Activated CD8-positive, alpha-beta memory T cell treated with anti-CD3 and anti-CD28 coated beads for 1 hour (primary cell): ENCODE measurements around the gene RTN1.

Experiments used
- DNase-seq, 2 donors: peaks; one replicate each; pipeline ENCODE4 v3.0.0-alpha.2; 2020; ENCODE audit warnings: low read depth in 1 of 2; ENCODE audit errors: extremely low read depth in 1 of 2

The RTN1 gene

DNA sequence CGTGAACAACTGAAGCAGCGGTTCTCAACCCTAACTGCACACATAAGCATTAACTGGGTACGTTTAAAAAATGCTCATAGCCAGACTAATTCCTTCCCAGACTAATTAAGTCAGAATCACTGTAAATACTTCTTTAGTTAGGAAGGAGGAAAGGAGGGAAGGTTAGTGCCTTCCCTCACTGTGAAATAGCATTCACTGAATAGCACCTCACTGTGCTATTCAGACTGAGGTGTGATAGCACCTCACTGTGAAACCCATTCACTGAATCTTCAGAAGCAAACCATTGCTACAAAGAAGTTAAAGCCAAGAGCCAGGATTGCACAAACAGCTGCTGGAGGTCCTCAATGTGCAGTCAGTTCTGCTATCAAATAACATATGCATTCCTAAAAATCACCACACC lies 58.8 kb downstream of the RTN1 start:
- no peak for DNase-seq

DNA sequence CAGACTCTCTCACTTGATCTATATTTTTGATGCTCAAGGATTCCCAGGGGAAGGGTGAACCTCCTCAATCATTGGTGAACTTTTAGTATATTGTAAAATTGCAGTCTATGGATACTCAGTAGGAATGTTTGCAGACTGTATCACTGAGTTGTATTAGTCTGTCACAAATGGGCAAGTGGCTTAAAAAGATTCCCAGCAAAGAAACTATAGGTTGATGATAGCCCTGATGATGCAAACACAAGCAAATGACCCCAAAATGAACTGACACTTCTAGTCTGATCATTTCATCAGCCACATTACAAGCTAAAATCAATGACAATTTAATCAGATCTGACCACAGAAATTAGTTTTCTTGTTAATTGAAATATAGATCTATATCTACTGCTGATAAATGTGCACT lies 59.5 kb downstream of the RTN1 start:
- no peak for DNase-seq

DNA sequence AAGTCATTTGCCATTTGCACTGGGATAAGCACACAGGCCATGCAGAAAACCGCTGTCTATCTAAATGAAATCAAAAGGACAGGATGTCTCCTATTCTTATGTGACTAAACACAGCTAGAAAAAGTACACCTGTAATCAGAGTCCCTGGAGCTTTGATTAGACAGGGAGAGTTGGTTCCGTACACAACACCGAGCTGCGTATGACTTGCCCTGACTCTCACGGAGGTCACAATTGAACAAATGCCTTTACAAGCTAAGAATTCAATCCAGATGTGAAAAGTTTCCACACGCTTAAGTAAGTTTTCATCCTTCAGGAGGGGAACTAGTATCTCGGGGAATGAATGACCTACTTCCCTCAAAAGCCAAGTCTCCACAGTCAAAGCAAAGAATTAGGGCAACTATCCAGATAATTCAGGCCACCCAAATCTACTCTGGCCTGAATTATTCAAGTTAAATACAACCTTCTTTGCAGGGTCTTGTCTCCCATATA lies 67.5 kb downstream of the RTN1 start:
- no peak for DNase-seq

DNA sequence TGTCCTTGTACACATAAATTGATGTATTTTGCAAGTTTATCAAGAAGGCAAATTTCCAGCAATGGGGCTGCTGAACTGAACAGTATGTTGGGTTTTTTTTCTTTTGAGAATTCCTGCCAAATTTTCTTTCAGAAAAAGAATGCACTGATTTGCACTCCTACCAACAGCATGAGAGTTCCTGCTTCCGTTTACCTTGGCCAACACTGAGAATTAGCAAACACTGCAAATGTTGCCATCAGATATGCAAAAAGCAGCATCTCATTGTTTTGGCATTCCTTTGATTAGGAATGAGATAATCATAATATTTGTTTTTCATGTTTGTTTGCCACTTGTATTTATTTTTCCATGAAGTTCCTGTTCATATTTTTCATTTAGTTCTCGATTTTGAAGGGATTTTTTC lies 82.4 kb downstream of the RTN1 start:
- DNase-seq = no peak

DNA sequence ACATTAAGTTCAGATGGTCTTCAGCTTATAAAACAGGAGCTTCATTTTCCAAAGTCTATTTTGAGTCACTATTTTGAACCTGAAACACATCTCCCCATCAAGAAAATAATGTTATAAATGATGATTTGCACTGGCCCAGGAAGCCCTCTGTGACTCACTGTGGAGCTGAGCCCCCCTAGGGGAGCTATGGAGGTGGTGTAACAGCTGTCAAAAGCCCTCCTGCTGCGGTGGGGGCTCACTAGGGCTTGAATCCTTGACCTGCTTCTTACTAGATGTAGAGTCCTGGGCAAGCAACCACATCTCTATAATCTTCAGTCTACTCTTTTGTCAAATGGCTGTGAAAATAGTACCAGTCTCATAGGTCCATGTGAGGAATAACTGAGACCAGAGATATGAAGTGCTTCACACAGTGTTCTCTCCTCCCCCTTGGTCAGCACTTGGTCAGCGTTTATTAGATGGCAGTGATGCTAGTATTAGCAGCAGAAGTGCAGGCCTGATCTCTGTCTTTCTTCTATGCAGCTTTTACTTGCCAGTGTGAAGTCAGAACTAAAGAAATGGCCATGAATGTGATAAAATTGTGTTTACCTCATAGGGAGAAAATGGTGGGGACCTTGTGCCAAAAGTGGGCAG lies 83.4 kb downstream of the RTN1 start:
- no peak for DNase-seq

DNA sequence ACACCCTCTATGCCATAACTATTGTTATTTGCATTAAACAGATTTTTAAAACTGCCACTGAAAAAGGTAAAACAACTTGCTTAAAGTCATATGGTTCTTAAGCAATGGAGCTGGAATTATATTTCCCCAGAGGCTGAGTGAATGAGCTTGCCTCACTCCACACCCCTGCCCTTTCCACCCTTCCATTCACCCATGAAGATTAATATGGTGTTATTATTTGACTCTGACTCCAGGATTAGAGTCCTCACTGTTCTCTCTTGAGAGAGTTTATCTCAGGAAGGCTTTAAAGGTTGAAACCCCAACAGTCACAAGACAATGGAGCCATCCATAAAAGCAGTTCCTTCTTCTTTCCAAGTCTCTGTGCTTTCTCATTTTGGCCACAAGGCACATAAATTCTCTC lies 84.9 kb downstream of the RTN1 start:
- no peak for DNase-seq

DNA sequence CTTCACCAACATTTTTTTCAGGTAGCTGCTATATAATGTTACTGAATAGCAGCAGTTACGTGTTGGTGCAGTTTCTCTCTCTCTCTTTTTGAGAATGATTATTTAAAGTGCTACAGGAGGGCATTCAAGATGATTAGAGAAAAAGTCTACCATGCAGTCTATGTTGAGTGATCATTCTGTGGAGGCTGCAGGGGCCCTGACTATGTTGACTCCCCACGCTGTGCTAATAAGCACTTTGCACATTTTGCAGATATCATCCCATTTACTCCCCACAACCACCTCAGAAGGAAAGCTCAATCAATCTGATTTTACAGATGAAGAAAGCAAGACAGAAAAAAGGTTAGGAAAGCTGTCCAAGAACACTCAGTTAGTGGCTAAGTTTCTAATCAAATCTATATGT lies 87.8 kb downstream of the RTN1 start:
- DNase-seq = no peak

DNA sequence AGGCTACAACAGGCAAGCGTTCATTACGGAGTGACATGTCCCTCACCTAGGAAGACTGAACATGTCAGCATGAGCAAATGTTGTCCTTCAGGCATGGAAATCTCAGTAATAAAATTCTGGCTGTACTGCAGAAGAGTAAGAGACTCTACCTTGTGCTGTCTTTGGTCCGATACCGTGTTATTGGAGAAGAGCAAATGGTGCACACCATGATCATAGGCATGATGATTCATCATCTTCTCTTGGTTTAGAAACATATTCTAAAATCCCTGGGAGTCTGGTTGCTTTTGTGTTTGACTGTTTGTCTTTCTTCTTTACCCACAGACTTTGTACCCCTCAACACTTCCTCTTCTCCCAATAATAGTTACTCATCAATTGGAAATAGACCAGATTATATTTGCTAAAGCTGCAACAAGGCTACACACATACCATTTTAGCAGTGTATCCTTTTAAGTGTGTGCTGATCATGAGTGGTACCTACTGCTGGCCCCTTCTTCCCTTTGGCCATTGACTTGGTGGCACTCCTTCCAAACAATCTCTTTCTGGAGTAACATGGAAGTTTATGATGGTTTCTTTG lies 93.5 kb downstream of the RTN1 start:
- DNase-seq = no peak

DNA sequence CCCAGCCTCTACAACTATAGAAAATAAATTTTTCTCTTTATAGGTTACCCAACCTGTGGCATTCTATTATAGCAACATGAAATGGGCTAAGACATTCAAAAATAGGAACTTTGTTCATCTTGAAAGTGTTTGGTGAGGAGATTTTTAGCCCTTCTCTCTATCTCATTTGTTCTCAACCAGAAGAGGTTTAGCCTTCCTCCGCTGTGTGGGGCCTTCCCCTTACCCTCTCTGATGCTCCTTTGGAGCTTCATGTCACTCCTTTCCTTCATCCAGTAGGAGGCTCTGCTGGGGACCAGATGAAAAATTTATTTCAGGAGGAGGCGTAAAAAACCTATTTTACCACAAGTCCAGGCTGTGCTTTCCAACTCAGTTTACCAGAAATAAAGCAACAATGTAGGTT lies 94.1 kb downstream of the RTN1 start:
- no peak for DNase-seq

DNA sequence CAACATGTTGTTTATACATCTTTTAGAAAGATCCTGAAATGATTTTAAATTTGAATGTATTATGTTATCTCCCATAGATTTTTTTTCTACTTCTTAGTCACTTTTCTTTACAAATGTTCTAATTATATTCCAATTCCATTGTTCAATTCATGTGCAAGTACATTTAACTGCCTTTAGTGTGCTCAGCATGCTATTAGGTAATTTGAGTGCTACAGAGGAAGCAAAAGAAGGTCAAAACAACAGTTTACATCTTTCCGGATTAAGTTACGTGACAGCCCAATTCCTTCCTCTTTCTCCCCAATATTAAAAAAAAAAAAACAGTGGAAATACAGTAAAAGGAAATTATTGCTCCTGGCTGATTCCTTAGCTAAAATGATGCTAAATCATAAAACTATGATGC lies 98.3 kb downstream of the RTN1 start:
- no peak for DNase-seq

DNA sequence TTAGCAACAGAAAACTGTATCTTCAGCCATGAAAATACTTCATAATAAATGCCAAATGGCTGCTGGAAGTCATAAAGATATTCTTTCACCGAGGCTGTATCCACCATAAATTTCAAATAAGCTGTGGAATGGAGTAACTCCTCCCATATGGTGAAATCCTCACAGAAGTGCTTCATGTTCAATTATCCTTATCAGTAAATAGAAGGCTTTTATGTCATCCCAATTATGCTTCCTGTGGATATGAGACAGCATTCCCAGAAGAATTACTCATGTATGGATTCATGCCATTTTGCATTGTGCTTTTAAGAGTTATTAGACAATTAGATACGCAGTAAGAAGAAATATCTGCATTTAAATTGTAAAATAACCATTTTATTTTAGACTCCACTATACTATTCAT lies 99.0 kb downstream of the RTN1 start:
- no peak for DNase-seq

DNA sequence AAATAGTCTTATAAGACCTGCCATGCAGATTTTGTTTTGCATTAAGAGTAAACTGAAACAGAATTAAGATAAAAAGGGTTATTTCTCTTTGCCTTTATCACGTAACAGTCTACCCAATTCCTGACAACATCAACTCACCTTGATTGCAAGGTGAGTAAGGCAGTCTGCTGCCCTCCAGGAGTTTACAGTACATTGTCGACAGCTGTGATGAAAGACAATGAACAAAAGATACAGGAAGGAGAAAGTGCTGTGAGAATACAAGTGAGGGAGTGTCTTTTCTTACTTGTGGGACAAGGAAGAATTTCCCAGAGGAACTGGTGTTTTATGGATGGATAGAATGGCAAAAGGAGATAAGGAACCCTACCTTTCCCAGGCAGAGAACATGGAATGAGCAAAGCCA lies 101.0 kb downstream of the RTN1 start:
- DNase-seq = no peak

DNA sequence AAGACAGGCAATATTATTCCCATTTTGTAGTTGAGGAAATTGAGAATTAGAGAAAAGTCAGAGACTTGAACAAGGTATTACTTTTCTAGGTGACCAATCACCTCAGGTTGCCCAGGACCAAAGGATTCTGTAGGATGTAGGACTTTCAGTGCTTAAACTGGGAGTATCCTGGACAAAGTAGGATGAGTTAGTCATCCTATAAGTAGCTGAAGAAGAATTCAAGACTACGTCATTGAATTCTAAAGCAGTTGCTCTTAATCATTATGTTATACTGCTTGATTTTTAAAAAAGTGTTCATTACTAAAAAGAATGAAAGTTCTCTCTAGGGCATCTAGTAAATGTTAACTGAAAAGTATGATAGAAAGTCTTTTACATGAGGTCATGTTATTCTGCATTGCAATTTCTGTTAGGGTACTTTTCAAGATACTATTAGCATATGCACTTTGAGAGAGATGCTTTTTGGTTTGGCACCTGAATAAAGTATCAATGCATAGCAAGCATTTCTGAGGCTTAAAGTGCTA lies 101.7 kb downstream of the RTN1 start:
- DNase-seq = no peak

DNA sequence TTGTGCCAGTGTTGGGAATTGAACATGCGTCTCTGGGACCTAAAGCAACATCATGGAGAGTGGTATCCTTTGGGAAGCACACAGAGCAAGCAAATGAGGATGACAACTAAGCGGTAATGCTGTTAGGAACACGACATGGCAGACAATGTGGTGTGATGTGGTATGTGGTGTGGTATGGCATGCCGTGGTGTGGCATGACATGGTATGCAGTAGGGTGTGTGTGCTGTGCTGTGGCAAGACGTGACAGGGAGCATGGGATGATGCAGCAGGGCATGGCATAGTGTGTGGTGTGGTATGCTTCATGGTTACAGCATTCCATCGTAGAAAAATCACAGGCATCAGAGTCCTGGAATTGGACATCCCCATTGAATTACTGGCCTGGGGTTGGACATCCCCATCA lies 108.7 kb downstream of the RTN1 start:
- DNase-seq = no peak

DNA sequence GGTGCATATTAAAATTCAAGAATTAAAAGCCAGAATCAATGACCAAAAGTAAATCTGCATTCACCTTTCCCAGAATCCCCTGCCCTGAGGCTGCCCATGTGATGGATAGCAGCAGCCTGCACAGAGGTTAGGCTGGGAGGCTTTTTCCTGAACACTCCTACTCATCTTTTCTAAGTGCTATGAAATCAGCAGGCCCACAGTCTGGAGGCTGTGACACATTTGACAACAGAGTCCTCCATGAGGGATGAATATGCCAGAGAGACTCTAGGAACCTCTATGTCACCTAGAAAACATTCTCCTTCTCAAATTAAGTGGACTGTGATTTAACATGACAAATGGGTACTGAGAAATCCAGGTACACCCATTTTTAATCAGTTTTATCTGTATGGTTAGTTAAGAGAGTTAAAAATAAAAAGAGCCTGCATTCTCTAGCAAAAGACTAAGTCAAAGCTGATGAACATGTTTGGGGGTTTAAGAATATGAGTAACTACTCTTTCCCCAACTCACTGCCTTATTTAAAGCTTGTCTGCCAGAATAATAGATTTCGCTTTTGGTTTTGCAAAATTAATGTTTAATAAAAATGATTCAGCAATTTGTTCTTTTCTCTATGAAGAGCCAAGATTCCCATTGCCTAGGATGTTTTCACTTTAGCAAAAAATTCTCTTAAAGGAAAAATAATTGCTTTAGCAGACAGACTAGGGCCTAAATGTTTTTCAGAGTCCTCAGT lies 115.0 kb downstream of the RTN1 start:
- DNase-seq = no peak

DNA sequence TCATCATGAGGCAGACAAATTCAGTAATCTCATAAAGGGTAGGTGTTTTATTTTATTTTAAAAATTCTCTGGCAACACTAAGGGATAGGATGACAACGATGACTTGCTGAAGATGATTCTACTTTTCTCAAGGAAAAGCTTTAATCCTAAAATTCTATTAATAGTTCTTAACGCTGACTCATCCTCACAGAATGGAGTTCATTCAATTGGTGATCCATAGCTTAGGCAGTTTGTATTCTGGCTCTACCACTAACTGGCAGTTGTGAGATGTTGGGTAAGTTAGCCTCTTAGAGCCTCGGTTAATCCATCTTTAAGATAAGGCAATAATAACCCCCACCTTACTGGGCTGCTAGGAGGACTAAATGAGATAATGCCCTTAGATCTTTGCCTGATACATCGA lies 116.3 kb downstream of the RTN1 start:
- DNase-seq = no peak

DNA sequence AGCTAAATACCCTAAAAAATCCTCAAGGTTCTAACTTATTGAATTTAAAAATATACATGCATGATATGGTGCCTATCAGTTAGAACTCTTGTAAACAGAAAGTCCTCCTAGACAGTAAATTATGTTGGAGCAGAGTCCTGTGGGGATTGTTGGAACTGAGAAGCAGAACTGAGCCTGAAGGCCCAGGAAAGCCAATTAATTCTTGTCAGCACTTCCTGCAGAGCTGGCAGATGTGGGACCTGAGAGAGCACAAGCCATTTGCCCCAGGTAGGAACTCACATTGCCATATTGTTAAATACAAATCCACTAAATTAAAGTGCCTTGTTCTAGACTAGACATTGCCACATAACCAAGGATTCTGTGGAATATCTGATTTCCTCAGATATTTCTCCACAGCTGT lies 117.1 kb downstream of the RTN1 start:
- no peak for DNase-seq

DNA sequence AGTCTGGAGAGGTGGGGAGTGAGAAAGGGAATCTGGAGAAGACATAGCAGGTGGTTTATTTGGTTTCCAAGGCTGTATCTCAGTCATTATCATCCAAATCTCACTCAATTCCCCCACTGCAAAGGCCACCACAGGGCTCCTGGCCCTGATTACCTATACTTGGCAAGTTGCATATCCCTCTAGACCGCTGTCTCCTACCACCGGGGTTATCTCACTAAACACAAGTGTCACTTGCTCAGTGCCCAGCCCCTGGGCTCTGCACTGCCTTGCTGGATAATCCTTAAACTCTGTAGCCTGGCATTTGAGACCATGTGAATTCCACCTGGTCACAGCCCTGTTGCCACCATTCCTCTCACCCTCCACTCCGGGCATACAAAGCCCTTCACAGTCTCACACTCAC lies 119.0 kb downstream of the RTN1 start:
- no peak for DNase-seq

DNA sequence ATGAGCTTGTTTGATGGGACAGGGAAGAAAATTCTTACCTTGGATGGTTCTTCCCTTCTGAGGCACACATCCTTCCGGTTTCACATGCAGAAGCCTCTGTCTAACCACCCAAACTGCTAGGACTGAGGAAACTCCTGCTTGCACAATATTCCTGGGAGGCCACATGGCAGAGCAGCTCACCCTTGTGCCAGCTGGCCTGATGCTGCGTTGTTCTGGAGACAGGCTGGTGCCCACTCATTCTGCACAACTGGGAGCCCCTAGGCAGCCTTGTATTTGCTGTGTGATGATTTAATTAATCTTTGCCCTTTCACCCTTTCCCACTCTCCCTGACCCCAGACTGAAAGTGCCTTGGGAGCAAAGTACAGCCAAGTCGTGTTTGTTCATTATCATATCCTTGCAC lies 130.8 kb downstream of the RTN1 start:
- no peak for DNase-seq

DNA sequence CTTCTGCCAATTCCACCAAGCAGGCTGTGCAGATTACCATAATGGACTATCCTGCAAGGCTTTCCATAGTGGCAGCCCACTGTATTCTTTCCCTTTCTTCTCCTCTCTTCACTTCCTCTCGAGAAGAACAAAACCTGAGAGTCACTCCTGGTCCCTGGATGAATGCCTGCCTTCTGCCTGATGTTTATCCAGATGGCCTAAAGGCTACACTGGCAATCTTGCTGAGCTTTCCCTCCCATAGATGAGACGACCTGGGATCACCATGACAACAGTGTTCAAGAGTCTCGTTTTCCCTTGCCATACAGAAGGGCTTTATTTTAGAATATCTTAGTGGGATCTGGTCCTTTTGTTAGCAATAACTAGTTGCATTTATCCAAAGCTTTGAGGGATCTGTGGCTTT lies 142.3 kb downstream of the RTN1 start:
- DNase-seq = no peak

DNA sequence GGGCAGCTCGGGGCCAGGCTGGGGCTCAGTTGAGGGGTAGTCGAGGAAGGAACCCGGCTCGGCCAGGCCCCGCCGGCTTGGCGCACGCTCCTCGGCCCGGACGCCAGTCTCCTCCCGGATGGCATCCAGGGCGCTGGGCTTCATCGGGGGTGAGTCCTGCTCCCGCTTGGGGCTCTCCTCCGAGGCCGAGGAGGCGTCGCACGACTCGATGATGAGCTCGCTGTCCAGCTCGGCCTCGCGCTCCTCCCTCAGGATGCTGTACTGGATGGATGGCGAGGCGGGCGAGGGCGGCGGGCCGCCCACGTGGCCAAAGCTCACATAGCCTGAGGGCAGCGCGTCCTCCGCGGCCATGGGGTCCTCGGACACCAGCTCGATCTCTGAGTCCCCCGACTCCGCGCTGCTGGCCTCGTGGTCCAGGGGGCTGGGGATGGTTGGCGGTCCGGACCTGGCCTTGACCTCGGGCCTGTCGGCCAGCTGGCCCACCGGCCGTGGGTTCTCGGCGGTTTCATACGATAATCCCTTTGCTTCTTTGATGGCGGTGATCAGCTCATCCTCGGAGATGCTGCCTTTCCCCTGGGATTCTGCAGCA lies 143.4 kb downstream of the RTN1 start:
- DNase-seq = no peak

DNA sequence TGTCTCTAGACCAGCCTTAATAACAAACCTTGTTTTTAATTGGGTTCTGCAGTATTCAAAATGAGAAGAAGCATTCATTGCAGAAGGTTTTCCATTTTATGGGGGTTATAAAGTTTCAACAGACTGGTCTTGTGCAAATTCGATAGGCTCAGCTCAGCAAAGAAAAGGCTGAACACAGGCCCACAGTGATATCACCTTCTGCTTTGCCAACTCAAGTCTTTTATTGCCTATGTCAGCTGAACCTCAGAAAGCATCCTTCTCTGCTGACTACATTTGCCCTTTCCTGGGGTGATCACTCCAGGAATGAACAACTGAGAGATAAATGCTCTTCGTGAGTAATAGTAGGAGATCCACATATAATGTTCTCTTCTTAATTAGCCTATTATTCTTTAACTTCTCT lies 159.5 kb downstream of the RTN1 start:
- DNase-seq = no peak
